Liver (tissue), 3 donors: ENCODE data around the gene LAYN.

ENCODE experiments used
- ATF3 ChIP-seq: IDR thresholded peaks from 2 replicates; pipeline ENCODE4 v1.6.1; 2016; ENCODE audit warnings: antibody characterized with exemption
- CTCF ChIP-seq: fragments of 150-350 bp; IDR thresholded peaks from 2 replicates; pipeline ENCODE4 v1.5.1; 2017; ENCODE audit warnings: improper control_type of control experiment, low read depth, low read length; ENCODE audit not compliant: missing input control
- EGR1 ChIP-seq, 2 donors: IDR thresholded peaks; 2 replicates each; pipeline ENCODE4 v1.6.1; 2016 to 2018; ENCODE audit warnings: antibody characterized with exemption in 2 of 2, low read depth in 2 of 2
- FOXA1 ChIP-seq: IDR thresholded peaks from 2 replicates; pipeline ENCODE4 v1.6.1; 2016; ENCODE audit warnings: antibody characterized with exemption
- GABPA ChIP-seq, 2 donors: IDR thresholded peaks in 1 of 2; conservative IDR thresholded peaks in 1 of 2; 2 replicates each; pipeline ENCODE4 v1.6.1; 2016; ENCODE audit warnings: antibody characterized with exemption in 2 of 2, mild to moderate bottlenecking in 1 of 2, moderate library complexity in 1 of 2
- HNF4A ChIP-seq, 2 donors: conservative IDR thresholded peaks; 2 replicates each; pipeline ENCODE4 v1.6.1; 2016; ENCODE audit warnings: antibody characterized with exemption in 2 of 2, mild to moderate bottlenecking in 2 of 2
- JUND ChIP-seq, 2 donors: IDR thresholded peaks; 2 replicates each; pipeline ENCODE4 v1.6.1; 2016; ENCODE audit warnings: antibody characterized with exemption in 2 of 2
- MAX ChIP-seq: IDR thresholded peaks from 2 replicates; pipeline ENCODE4 v1.6.1; 2016; ENCODE audit warnings: antibody characterized with exemption
- NR2F2 ChIP-seq: IDR thresholded peaks from 2 replicates; pipeline ENCODE4 v1.6.1; 2016; ENCODE audit warnings: antibody characterized with exemption
- RAD21 ChIP-seq, 2 donors: IDR thresholded peaks; 2 replicates each; pipeline ENCODE4 v1.6.1; 2016; ENCODE audit warnings: antibody characterized with exemption in 2 of 2, mild to moderate bottlenecking in 2 of 2
- REST ChIP-seq: IDR thresholded peaks from 2 replicates; pipeline ENCODE4 v1.6.1; 2016; ENCODE audit warnings: antibody characterized with exemption, mild to moderate bottlenecking
- SP1 ChIP-seq: IDR thresholded peaks from 2 replicates; pipeline ENCODE4 v1.6.1; 2018; ENCODE audit warnings: antibody characterized with exemption, mild to moderate bottlenecking
- YY1 ChIP-seq: IDR thresholded peaks from 2 replicates; pipeline ENCODE4 v1.6.1; 2016; ENCODE audit warnings: antibody characterized with exemption, mild to moderate bottlenecking
- ZBTB33 ChIP-seq: IDR thresholded peaks from 2 replicates; pipeline ENCODE4 v1.6.1; 2016; ENCODE audit warnings: antibody characterized with exemption
- donor health status: healthy.
- donor health status: healthy.

GRCh38 chr11:111571829-111572501 lies 31.4 kb downstream of the LAYN start:
- TF ChIP-seq REST (no peak), CTCF (no peak), RAD21 (IDR thresholded peaks at IDR 0.05) (no peak), ATF3 (no peak), ZBTB33 (no peak), FOXA1 (no peak), YY1 (no peak), JUND (IDR thresholded peaks at IDR 0.05) (no peak), MAX (no peak), GABPA (IDR thresholded peaks at IDR 0.05 in 1 of 2, conservative IDR thresholded peaks at IDR 0.05 in 1 of 2) (no peak), HNF4A (conservative IDR thresholded peaks at IDR 0.05) (peak in 1 of 2 donors; percentile 42), NR2F2 (no peak), EGR1 (IDR thresholded peaks at IDR 0.05; ENCODE audit: low read depth in 2 of 2) (no peak), SP1 (peak; percentile 18)
